ENCODE results near the gene SUSD1. TPM values are rescaled to one million over a fixed set of nuclear protein-coding genes. Genes with fewer than 3 reads are reported as not detected.

SUSD1 gene
- total and polyA plus RNA-seq, 9 of the 15 experiments (the other 6 are each of a cell fraction or from before 2014, with no cell fraction given), result 10.9 to 44.4 (median 36.1) TPM

- Histone ChIP-seq H4K20me1 (replicated peaks; ENCODE audit: control insufficient read depth, insufficient read depth, low read length) (no peaks in the 10 kb centered on the region), H3K4me2 (ENCODE audit: insufficient read depth, low read length) (no peak overlapping the region), H3K9me1 (ENCODE audit: control insufficient read depth, insufficient read depth, low read length) (no peaks in the 10 kb centered on the region), H3K27me3 (ENCODE audit: control insufficient read depth in 2 of 2, insufficient read depth in 2 of 2, low read length in 2 of 2) (no peaks in the 10 kb centered on the region), H3K36me3 (ENCODE audit: control insufficient read depth, insufficient read depth, low read length) (no peaks in the 10 kb centered on the region), H3K9ac (ENCODE audit: insufficient read depth in 1 of 2, low read depth in 2 of 2, low read length in 2 of 2) (no peak overlapping the region), H3K79me2 (ENCODE audit: control insufficient read depth, insufficient read depth, low read length) (no peaks in the 10 kb centered on the region), H3K4me1 (replicated peaks in 1 of 2; ENCODE audit: control insufficient read depth in 2 of 2, insufficient read depth in 2 of 2, low read length in 2 of 2) (peaks cover 6 to 26% of the 10 kb centered on the region in 2 experiments; a peak in 4 of 5 replicates), H3K27ac (ENCODE audit: extremely low read depth, low read depth, low read length) (no peak overlapping the region), H2AFZ (ENCODE audit: low read depth, low read length) (no peak overlapping the region), H3K4me3 (no peak overlapping the region), H3K9me3 (replicated peaks; ENCODE audit: control insufficient read depth, insufficient read depth, low read depth, low read length) (no peaks in the 10 kb centered on the region)
- ChIA-PET POLR2A (interaction anchor here (0.6 kb wide), 1 partner anchor 146 kb away, joined by 3 read pairs; no protein-coding TSS in a partner anchor), CTCF (ENCODE audit: low intra/inter-chr PET ratio) (no interaction called here)
- ATAC-seq, result no peak
- DNase-seq (ENCODE audit: extremely low read depth in 1 of 4, low spot score in 3 of 4), result no peak
- no peak for FAIRE-seq
- BruUV-seq (replicated peaks), result no TSS peak
- intact Hi-C loops (cut with micrococcal nuclease) (loop anchor here (10.0 kb wide), 1 partner anchor 325 kb away; the partner anchor contains the start of gene PTBP3), in situ Hi-C loops (cut with MboI) (no loop called here)
- WGBS (ENCODE audit: insufficient coverage, low coverage, missing lambda C conversion rate), result 63% methylated on average over 3 of the region's 3 CpGs
- TF ChIP-seq SP2 (IDR thresholded peaks at IDR 0.05; ENCODE audit: extremely low read depth, low read depth, low read length, poor library complexity, severe bottlenecking), result no peak
- TF ChIP-seq ZNF384 (IDR thresholded peaks at IDR 0.05; ENCODE audit: low read depth, low read length), result no peak
- TF ChIP-seq RBM15 (IDR thresholded peaks at IDR 0.05; ENCODE audit: insufficient read depth, low read length), result no peak
- no peak for TF ChIP-seq NCOA4 (IDR thresholded peaks at IDR 0.05; ENCODE audit: partially characterized antibody)
- TF ChIP-seq FOXM1 (IDR thresholded peaks at IDR 0.05; ENCODE audit: low read depth), result no peak
- no peak for TF ChIP-seq FOXM1 (CRISPR knock-in tag; IDR thresholded peaks at IDR 0.05; ENCODE audit: low read depth)
- no peak for TF ChIP-seq MCM2 (IDR thresholded peaks at IDR 0.05; ENCODE audit: low read depth)
- no peak for TF ChIP-seq ZBTB17 (CRISPR knock-in tag; IDR thresholded peaks at IDR 0.05)
- TF ChIP-seq, protein P1, sequence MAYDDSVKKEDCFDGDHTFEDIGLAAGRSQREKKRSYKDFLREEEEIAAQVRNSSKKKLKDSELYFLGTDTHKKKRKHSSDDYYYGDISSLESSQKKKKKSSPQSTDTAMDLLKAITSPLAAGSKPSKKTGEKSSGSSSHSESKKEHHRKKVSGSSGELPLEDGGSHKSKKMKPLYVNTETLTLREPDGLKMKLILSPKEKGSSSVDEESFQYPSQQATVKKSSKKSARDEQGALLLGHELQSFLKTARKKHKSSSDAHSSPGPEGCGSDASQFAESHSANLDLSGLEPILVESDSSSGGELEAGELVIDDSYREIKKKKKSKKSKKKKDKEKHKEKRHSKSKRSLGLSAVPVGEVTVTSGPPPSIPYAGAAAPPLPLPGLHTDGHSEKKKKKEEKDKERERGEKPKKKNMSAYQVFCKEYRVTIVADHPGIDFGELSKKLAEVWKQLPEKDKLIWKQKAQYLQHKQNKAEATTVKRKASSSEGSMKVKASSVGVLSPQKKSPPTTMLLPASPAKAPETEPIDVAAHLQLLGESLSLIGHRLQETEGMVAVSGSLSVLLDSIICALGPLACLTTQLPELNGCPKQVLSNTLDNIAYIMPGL (CRISPR knock-in tag; IDR thresholded peaks at IDR 0.05), result no peak
- no peak for TF ChIP-seq ZNF695 (CRISPR knock-in tag; IDR thresholded peaks at IDR 0.05)
- TF ChIP-seq MBD1 (CRISPR knock-in tag; IDR thresholded peaks at IDR 0.05), result no peak
- TF ChIP-seq ZNF165 (CRISPR knock-in tag; IDR thresholded peaks at IDR 0.05; ENCODE audit: borderline replicate concordance), result no peak
- TF ChIP-seq CEBPG (CRISPR knock-in tag; IDR thresholded peaks at IDR 0.05), result no peak
- no peak for TF ChIP-seq CEBPG (tag; conservative IDR thresholded peaks at IDR 0.05 in 1 of 2, IDR thresholded peaks at IDR 0.05 in 1 of 2)
- TF ChIP-seq, protein P2, sequence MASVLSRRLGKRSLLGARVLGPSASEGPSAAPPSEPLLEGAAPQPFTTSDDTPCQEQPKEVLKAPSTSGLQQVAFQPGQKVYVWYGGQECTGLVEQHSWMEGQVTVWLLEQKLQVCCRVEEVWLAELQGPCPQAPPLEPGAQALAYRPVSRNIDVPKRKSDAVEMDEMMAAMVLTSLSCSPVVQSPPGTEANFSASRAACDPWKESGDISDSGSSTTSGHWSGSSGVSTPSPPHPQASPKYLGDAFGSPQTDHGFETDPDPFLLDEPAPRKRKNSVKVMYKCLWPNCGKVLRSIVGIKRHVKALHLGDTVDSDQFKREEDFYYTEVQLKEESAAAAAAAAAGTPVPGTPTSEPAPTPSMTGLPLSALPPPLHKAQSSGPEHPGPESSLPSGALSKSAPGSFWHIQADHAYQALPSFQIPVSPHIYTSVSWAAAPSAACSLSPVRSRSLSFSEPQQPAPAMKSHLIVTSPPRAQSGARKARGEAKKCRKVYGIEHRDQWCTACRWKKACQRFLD (CRISPR knock-in tag; IDR thresholded peaks at IDR 0.05), result no peak
- TF ChIP-seq, protein P3, sequence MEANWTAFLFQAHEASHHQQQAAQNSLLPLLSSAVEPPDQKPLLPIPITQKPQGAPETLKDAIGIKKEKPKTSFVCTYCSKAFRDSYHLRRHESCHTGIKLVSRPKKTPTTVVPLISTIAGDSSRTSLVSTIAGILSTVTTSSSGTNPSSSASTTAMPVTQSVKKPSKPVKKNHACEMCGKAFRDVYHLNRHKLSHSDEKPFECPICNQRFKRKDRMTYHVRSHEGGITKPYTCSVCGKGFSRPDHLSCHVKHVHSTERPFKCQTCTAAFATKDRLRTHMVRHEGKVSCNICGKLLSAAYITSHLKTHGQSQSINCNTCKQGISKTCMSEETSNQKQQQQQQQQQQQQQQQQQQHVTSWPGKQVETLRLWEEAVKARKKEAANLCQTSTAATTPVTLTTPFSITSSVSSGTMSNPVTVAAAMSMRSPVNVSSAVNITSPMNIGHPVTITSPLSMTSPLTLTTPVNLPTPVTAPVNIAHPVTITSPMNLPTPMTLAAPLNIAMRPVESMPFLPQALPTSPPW (CRISPR knock-in tag; IDR thresholded peaks at IDR 0.05), result no peak
- TF ChIP-seq ZNF274 (IDR thresholded peaks at IDR 0.05; ENCODE audit: borderline replicate concordance, low read depth, low read length), result no peak
These were observed 165.4 kb downstream of the SUSD1 start for GRCh38 chr9:112009656-112010055.

Measured in K562 (cell line).